ENCODE data around the gene KDF1. TPM values are rescaled to one million over a fixed set of nuclear protein-coding genes. Genes with fewer than 3 reads are reported as not detected.
A peak's percentile ranks its signal among the peaks of the same experiment; 100 is the strongest.

KDF1 gene
- total and polyA plus RNA-seq, 2 of the 13 experiments (the other 11 are each of a cell fraction or from before 2014, with no cell fraction given), result 1.9 to 4.9 TPM

GRCh38 chr1:26945138-26945537 lies 15.1 kb downstream of the KDF1 start (continued):
- TF ChIP-seq ZNF646 (CRISPR knock-in tag; IDR thresholded peaks at IDR 0.05), result no peak
- no peak for TF ChIP-seq ZSCAN20 (CRISPR knock-in tag; IDR thresholded peaks at IDR 0.05; ENCODE audit: borderline replicate concordance)
- TF ChIP-seq HNF1A (IDR thresholded peaks at IDR 0.05; ENCODE audit: low read depth), result 0 out of 2 replicates have a peak, but pooled peaks have one; percentile 29
- no peak for TF ChIP-seq HNF1A (CRISPR knock-in tag; IDR thresholded peaks at IDR 0.05; ENCODE audit: borderline replicate concordance)
- no peak for TF ChIP-seq CBFB (CRISPR knock-in tag; IDR thresholded peaks at IDR 0.05)
- TF ChIP-seq FOXA3 (CRISPR knock-in tag; IDR thresholded peaks at IDR 0.05), result no peak
- no peak for TF ChIP-seq ZNF800 (CRISPR knock-in tag; IDR thresholded peaks at IDR 0.05)
- TF ChIP-seq E2F2 (CRISPR knock-in tag; IDR thresholded peaks at IDR 0.05; ENCODE audit: borderline replicate concordance), result no peak
- TF ChIP-seq SKI (IDR thresholded peaks at IDR 0.05; ENCODE audit: partially characterized antibody), result no peak
- TF ChIP-seq ZNF121 (CRISPR knock-in tag; IDR thresholded peaks at IDR 0.05), result no peak
- no peak for TF ChIP-seq FOXK1 (CRISPR knock-in tag; IDR thresholded peaks at IDR 0.05; ENCODE audit: borderline replicate concordance, low read depth)
- TF ChIP-seq ZNF670 (CRISPR knock-in tag; IDR thresholded peaks at IDR 0.05; ENCODE audit: borderline replicate concordance), result no peak
- no peak for TF ChIP-seq PTBP1 (IDR thresholded peaks at IDR 0.05; ENCODE audit: low read depth, low read length, poor library complexity, severe bottlenecking)
- TF ChIP-seq POLR2AphosphoS5 (IDR thresholded peaks at IDR 0.05; ENCODE audit: low read depth, low read length), result no peak
- TF ChIP-seq CHD2 (IDR thresholded peaks at IDR 0.05; ENCODE audit: low read depth, low read length), result no peak
